MM.1S (cell line): Measurements from ENCODE around the gene IPO9.

Experiments
- CTCF ChIP-seq: fragments of 300-600 bp; sonication (generic); IDR thresholded peaks from 2 replicates; pipeline ENCODE4 v1.5.1; 2016; ENCODE audit warnings: antibody characterized with exemption, low read length, mixed read lengths
- EZH2 ChIP-seq: fragments of 300-600 bp; sonication (generic); optimal IDR thresholded peaks from 2 replicates; pipeline ENCODE3; 2017; ENCODE audit warnings: low read depth, mild to moderate bottlenecking, antibody characterized with exemption, low read length, mixed read lengths
- EZH2phosphoT487 ChIP-seq: fragments of 300-600 bp; sonication (generic); IDR thresholded peaks from 2 replicates; pipeline ENCODE4 v1.6.1; 2018; ENCODE audit warnings: antibody characterized with exemption, low read length

GRCh38 chr1:201841265-201841912 is 12.4 kb downstream of the IPO9 start:
- TF ChIP-seq CTCF: no peak
- no peak for TF ChIP-seq EZH2phosphoT487
- TF ChIP-seq EZH2: no peak
